Ecto neural progenitor cell (in vitro differentiated cells): ENCODE data around the gene MIGA2.

Source experiments
- DNase-seq: peaks from one replicate; pipeline ENCODE4 v3.0.0-alpha.2; 2018; ENCODE audit warnings: low spot score

The MIGA2 gene

DNA sequence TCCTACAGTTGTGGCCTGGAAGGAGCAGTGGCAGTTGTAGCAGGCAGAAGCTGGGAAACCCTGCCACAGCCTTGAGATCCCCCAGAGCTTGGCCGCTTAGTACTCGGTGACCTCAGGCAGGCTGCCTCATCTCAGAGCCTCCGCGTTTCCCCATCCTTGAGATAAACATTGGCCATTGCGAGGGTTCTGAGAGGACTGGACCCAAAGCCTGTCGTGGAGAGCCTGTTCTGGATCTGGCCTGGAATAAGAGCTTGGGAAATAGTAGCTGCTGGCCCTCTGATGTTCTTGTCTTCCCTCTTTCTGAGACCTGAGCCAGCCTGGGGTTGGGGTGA, 1.3 kb downstream of the MIGA2 start:
- DNase-seq, result no peak

DNA sequence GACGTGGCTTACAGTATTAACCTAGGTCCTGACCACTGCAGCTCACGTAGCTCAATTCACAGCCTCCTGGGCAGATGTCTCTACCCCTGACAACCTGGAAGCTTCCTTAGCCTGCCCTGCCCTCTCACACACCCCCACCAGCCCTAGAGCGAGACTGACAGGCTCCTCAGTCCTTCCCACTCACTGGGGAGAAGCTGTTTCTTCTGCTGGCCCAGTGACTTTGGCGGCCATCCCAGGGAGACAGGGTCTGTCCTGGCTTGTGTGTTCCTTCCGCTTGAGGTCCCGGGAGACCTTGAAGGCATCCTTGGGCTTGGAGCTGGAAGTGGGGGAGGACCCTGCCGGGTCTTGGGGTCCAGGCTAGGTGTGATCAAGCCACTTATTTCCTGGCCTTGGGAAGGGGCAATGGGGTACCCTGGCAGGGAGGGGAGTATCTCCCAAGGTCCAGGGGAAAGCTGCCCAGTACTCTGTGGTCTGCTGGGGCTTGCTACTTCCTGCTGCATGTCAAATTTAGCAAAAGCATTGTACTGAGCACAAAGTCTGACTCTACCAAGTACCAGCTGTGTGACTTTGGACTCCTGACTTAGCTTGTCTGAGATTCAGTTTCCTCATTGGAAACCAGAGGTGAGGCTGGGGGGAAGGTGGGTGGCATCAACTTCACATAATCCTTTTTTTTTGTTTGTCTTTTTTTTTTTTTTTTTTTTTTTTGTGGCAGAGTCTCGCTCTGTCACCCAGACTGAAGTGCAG, 1.9 kb downstream of the MIGA2 start:
- no peak for DNase-seq

DNA sequence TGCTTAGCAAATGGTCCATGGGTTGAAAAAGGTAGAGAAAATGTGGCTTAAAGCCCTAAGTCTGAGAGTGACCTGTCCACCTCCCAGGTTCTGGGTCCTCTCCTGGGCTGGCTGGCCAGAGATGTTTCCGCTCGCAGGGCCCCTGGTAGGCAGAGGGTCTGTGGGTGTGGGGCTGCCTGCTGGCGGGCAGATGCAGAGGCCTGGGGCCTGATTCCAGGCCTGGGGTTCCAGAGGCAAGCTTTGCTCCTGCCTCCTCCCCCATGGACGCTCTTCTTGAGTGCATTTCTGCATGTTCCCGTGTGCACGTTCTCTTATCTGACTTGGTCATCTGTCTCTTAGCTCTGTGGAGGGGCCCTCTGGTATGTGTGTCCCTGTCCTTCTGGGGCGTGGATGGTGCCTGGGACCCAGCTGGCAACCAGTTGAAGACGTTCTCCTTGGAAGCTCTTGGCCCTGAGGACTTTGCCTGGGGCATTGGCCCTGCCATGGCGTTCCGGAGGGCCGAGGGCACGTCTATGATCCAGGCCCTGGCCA, 3.8 kb downstream of the MIGA2 start:
- no peak for DNase-seq

DNA sequence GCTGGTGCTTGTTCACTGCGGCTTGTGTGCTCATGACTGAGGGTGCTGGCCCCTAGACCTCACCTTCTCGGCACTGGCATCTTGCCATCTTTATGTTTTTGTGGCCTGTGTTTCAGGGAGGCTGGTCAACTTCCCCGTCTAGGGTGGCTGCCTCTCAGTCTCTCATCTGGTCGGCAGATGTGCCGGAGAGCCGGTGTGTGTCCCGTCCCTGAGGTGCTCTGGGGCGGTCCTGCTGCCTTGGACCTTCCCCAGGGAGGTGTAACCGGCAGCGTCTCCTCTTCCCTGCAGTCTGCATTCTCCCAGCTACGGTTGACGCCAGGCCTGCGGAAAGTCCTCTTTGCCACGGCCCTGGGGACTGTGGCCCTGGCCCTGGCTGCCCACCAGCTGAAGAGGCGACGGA, 5.6 kb downstream of the MIGA2 start:
- DNase-seq, result no peak

DNA sequence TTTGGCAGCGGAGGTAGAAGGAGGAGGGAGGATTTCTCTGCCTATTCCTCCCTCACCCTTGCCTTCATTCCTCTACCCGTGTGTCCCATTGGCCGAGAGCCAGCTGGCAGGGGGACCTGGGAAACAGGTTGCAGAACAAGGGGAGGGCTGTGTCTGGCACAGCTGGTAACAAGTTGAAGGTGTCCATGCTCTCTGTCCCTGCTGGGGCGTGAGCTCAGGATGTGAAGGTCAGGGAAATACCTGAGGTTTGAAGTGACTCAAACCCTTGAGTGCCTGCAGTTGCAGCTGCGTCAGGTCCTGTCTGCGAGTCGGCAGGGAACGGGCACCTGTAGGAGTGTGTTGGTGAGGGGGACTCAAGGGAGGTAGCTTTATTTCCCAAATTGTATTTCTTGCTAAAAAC, 16.2 kb downstream of the MIGA2 start:
- no peak for DNase-seq

DNA sequence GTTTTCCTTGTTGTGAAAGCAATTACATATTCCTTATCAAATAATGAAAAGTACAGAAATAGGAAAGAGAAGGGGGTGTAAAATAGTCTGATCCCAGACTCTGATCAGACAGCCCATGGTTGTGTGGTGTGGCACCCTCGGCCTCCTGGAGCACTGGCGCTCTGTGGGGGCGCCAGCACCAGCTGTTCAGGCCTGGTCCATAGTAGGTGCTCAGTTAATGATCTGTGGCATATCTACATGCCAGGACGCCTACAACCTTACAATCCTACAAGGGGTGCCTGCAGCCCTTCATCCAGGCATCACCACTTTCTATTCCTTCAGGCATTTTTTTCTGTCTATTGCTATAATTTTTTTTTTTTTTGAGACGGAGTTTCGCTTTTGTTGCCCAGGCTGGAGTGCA, 16.6 kb downstream of the MIGA2 start:
- no peak for DNase-seq

DNA sequence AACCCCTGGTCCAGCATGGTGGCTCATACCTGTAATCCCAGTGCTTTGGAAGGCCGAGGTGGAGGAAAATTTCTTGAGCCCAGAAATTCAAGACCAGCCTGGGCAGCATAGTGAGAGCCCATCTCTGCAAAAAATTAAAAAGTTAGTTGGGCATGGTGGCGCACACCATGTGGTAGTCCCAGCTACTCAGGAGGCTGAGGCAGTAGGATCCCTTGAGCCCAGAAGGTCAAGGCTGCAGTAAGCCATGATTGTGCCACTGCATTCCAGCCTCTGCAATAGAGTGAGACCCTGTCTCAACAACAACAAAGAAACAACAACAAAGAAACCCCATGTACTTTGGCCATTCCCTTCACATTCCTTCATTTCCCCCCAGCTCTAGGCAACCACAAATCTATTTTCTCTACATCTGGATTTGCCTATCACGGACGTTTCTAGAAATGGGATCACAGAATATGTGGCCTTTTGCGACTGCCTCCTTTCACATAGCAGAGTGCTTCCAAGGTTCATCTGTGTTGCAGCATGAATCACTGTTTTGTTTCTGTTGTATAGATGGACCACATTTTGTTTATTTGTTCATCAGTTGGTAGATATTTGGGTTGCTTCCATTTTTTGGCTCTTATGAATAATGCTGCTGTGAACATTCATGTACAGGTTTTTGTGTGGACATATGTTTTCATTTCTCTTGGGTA, 17.9 kb downstream of the MIGA2 start:
- no peak for DNase-seq

DNA sequence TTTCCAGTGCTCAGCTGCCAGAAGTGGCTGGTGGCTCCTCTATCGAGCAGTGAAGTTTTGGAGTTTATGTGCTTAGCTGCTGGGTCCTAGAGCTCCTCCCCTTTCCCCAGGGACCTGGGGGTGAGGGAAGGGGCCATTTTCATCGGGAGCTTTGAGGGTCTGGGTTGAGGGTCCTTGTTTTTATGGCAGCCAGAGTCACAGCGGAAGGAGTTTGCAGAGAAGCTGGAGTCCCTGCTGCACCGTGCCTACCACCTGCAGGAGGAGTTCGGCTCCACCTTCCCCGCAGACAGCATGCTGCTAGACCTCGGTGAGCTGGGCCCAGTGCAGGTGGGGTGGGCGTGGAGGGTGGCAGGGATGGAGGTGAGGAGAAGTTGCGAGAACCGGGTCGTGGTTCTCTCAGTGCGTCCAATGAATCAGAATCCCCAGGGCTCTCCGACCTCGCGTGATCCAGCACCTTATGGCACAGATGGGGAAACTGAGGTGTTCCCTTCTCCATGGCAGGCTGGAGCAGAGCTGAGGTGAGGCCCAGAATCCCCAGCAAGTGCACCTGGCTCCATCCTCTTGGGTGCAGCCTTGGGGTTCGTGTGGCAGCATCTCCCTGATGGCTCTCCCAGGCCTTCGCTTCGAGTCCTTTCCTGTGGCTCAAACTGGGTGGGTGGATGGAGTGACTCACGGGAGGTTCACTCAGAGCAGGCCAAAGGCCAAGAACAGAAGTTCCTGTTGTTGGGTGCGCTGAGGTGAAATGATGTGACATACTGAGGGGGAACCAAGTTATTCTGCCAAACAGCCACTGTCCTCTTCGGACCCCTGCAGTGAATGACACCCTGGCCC, 22.8 kb downstream of the MIGA2 start:
- DNase-seq, result no peak

DNA sequence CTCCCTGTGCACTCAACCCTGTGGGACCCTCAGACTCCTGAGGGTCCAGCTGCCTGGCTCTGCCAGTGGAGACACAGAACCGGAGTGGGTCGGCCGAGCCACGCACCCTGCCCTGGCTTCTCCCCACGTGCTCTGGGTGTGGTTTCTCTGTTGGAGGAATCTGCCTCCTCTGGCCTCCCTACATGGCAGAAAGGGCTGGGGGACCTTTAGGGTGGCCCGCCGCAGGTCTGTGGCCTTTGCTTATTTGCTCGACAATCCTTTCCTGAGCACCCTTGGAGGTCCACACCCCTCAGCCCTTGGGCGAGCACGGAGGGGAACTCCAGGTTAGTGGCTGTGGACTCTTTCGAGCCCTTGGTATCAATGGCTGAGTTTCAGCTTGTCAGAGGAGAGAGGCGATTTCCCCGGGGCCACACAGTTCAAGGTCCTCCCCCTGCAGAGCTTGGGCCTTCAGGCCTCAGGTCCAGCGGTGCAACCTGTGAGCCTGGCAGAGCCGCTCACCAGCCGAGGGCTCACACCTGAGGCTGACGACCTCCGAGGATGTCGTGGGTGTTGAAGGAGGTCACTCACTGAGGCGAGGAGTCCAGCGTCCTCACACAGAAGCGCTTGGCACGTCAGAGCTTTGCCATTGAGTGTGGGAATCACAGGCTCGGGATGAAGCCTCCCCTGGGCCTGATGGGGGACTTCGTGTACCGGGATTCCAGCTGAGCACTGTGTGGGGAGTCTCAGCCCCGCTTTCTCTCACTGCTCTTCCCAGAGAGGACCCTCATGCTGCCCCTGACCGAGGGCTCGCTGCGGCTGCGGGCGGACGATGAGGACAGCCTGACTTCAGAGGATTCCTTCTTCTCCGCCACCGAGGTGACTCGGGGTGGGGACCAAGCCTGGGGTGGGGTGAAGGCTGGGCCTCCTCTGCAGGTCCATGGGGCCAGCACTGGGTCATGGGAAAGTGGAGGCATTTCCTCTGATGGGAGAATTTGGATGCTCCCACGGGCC, 23.7 kb downstream of the MIGA2 start:
- DNase-seq, result no peak

DNA sequence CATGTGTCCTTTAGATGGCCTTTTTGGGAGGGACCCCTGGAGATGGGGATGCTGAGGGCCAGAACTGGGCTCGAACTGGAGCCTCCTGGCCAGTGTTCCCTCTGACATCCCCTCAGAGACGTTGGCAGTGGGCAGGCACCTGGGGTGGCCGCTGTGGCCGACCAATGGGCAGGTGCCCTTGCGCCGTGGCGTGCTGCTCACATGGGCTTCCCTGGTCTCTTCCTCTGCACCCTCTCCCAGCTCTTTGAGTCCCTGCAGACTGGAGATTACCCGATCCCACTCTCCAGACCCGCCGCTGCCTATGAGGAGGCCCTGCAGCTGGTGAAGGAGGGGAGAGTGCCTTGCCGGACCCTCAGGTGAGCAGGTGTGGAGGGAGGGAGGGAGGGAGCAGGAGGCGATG, 24.6 kb downstream of the MIGA2 start:
- DNase-seq, result no peak

DNA sequence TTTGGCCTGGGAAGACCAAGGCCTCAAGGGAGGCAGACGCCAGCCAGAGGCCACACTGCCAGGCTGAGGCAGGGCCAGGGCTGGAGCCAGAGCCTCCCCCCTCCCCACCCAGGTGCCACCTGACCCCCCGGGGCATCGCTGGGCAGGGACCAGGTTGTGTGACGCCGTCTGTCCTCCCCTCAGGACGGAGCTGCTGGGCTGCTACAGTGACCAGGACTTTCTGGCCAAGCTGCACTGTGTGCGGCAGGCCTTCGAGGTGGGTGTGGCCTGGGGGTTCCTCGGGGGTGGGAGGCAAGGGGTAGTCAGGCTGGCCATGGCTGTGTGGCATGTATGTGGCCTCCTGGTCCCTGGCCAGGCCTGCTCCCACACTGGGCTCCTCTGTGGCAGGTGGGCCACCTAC, 26.6 kb downstream of the MIGA2 start:
- DNase-seq, result no peak

DNA sequence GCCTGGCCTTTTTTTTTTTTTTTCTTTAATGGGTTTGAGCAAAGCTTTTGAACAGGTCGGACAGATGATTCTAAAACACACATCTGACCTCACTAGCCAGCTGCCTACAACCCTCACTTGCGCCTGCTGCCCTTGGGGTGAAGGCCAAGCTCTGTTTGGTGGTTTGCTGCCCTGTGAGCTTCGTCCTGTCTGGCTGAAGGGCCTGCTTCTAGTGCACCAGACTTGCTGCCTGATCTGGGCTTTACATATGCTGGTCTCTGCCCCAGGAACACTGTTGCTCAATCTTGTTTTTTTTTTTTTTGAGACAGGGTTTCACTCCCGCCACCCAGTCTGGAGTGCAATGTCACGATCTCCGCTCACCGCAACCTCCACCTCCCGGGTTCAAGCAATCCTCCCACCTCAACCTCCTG, 28.1 kb downstream of the MIGA2 start:
- DNase-seq, result no peak

DNA sequence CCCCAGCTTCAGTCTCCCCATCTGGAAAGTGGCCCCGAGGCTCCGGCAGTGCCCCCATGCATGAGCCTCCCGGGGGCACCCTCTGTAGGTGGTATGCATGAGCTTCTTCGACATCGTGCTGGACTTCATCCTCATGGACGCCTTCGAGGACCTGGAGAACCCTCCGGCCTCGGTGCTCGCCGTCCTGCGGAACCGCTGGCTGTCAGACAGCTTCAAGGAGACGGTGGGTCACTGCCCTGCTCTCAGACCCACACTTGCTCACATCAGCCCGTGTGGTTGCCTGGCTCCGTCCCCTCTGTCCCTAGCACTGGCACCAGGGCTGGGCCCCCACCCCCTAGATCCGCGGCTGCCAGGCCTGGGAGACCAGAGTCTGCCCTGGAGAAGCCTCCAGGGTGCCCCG, 31.7 kb downstream of the MIGA2 start:
- no peak for DNase-seq

DNA sequence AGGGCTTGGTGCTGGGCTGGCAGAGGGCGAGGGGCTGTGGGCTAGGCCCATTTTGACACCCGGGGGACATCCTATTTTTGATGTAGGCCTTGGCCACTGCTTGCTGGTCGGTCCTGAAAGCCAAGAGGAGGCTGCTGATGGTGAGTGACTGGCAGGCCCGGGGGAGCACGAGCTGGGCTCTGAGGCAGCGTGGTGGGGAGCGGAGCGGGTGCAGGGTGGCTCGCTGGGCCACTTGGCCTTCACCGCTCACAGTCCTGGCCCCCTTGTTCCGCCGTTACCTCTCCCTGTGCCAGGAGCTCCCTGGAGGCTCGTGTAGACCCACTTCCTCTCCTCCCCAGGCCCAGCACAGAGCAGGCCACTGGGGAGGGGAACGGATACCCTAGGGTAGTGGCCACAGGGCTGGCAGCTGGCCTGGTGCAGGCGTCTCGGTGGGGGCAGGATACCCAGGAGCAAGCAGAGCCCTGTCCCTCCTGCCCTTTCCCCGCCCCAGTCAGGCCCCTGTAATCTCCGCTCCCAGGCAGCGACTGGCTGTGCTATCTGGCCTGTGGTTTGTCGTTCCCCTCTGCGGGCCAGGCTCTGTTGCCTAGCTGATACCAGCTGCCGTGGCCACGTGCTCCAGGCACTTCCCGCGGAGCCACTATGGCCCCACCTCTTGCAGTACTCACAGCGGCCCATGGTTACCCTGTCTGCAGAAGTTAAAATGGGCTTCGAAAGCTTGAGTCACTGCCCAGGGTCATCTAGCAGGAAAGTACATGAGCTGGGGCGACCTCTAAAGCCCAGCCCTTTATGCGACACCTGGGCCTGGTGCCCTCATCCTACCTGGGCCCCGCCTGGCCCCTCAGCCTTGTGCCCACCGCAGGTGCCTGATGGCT, 32.8 kb downstream of the MIGA2 start:
- peak; percentile 40 for DNase-seq

DNA sequence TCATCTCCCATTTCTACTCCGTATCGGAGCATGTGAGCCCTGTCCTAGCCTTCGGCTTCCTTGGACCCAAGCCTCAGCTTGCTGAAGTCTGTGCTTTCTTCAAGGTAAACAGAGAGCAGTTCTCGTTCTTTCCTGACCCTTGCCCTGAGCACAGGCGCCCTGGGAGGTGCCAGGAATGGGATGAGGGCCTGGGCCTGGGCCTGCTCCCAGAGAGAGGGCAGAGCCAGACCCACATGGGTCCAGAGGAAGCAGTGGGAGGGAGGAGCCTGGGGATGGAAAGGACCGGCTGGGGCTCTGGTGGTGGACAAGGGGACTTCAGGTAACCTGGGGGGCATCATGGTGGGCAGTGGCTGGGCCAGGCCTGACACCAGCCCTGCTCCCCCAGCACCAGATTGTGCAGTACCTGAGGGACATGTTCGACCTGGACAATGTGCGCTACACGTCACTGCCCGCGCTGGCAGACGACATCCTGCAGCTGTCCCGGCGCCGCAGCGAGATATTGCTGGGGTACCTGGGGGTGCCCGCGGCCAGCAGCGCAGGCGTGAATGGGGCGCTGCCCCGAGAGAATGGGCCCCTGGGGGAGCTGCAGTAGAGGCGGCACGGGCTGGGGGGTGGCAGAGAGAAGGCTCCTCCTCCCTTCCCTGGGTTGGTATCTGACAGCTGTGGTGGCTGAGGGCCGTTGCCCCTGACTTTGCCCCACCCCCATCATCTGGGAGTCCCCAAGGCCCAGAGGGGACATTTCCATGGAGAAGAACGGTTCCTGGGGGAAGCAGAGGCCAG, 33.6 kb downstream of the MIGA2 start:
- peak; percentile 37 for DNase-seq

DNA sequence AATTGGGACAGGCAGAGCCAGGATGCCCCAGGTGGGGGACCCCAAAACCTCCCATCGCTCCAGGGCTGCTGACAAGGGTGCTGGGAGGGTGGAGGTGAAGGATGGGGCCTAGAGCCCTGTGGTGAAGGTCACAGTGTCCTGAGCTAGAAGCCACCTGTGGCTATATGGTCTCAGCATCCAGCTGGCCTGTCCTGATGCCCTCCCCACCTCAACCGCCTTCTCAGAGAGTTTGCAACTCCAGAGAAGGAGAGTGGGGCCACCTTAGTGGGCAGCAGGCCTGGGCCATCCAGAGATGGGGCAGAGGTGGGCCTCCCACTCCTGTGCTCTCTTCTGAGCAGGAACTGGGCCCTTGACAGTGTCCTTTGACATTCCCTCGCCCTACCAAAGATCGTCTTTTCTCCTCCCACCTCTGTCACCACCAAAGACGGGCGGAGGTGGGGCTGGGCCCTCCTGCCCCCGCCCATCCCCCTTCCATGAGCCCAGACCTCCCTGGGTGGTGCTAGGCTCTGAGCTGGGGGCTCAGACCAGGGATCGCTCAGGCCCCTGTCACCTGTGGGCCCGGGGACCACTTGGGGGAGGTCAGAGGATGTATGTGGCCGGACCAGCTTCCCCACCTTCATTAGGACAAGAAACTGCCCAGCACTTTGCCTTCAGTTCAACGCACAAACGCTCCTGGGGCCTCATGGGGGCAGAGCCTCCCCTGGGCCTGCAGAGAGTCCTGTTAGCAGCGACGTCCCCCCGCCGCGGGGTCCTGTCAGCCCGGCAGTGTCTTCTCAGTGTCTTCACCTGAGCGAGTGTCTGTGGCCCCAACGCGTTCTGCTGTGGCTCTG, 34.5 kb downstream of the MIGA2 start:
- no peak for DNase-seq

DNA sequence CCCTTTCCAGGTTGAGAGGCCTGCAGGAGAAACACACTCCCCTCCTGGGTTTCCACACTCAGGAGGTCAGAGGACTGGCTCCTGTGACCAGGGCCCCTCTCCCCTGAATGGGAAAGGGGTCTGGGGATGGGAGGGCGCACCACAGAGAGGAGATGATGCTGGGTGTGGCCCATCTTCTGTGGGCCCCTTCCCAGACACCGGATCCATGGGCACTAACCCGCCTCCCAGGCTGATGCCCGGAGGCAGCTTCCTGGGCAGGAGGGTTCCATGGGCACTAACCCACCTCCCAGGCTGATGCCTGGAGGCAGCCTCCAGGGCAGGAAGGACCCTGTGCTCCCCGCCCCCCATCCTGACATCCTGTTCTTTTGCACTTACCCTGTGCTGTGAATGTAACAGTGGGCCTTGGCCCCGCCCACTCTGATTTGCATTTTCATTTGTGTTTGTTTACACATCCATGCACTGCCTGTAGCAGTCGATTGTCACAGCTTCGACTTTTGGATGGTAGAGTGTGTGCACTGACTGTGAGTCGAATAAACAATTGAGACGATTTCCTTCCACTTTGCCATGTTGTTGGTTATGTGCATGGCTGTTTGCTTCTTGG, 35.2 kb downstream of the MIGA2 start:
- no peak for DNase-seq

DNA sequence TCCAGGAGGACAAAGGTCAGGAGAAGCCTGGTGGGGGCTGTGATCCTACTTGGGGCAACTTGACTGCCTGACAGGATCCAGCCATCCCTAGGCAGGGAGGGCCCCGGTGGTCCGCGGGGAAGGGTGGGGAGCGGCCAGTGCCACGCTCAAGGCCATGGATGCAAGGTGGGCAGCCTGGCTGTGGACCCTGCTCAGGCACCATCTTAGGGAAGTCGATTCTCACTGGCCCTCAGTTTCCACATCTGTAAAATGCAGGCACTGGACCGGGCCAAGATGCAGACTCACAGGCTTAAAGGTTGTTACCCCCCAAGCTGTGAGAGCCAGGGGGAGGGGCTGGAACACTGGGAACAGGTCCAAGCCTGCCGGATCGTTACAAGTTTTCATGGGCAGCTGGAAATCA, 35.7 kb downstream of the MIGA2 start:
- no peak for DNase-seq

DNA sequence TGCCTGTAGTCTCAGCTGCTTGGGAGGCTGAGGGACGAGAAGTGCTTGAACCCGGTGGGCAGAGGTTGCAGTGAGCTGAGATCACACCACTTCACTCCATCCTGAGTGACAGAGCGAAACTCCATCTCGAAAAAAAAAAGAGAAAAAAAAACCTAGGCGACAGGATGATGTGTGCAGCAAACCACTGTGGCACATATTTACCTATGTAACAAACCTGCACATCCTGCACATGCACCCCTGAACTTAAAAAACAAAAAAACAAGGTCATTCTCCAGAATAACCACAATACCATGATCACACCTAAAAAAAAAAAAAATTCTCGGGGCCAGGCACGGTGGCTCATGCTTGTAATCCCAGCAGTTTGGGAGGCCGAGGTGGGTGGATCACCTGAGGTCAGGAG, 37.0 kb downstream of the MIGA2 start:
- DNase-seq, result no peak
